Measurements from ENCODE around the gene SLC22A23. TPM values are rescaled to one million over a fixed set of nuclear protein-coding genes. Genes with fewer than 3 reads are reported as not detected.

The SLC22A23 gene
- total and polyA plus RNA-seq, 5 donors from 2014 or later = 0.24 to 6.3 (median 0.71) TPM

DNA sequence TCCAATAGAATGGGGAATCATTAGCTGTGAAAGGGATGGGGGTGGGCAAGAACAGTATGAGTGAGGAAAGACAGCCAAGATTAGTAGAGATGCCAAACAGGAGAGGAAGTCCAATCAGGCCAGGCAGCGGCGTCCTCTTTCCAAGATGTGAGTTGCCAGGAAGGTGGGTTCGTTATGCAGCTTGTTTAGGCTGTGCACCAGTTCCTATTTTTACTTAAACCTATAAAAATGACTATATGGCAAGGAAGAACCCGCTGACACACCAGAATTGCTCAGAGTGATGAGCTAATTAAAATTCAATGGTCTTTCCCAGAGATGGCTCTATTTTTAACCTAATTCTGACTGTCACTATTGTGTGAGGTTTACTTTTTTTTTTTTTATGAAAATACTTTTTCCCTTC is 88.2 kb downstream of the SLC22A23 start:
- Histone ChIP-seq H3K27ac (ENCODE audit: insufficient read depth, low read length, poor library complexity, severe bottlenecking) (no peak overlapping the region), H3K4me3 (ENCODE audit: low read depth, low read length) (no peak overlapping the region), H3K36me3 (ENCODE audit: control insufficient read depth, insufficient read depth, low read length) (no peaks in the 10 kb centered on the region), H3K27me3 (ENCODE audit: control insufficient read depth, insufficient read depth, low read length) (no peaks in the 10 kb centered on the region), H3K4me1 (ENCODE audit: control insufficient read depth, insufficient read depth, low read length, poor library complexity, severe bottlenecking) (peaks cover 17% of the 10 kb centered on the region), H3K9me3 (ENCODE audit: control insufficient read depth in 2 of 2, low read length in 2 of 2) (no peaks in the 10 kb centered on the region)
- Mint-ChIP-seq H3K27ac (no peak overlapping the region), H3K4me3 (peak overlapping the region in 1 of 4 donors; percentile 34), H3K27me3 (peaks cover 9% of the 10 kb centered on the region), H3K4me1 (peaks cover 14 to 27% (median 20%) of the 10 kb centered on the region in 4 donors), H3K9me3 (no peaks in the 10 kb centered on the region), H3K36me3 (no peaks in the 10 kb centered on the region)
- DNase-seq = no peak
- no peak for ATAC-seq (ENCODE audit: low read depth in 2 of 2)

DNA sequence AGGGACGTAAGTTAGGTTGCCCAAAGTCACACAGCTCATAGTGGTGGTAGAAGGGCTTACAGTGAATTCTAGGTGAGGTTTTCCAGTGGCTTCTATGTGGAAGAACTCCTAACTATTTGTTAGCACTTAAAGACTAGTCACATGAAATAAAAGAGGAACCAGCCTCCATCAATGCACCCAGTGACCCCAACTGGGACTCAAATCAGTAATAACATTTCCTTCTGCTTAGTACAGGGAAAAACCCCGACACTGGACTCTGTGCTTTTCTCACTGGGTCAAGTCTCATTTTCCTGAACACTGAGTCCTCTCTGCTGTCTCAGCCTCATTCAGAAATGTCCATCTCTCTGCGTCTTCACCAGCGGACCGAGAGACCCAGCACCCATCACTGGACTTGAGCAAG is 89.2 kb downstream of the SLC22A23 start:
- ATAC-seq (ENCODE audit: low read depth in 2 of 2) = no peak

DNA sequence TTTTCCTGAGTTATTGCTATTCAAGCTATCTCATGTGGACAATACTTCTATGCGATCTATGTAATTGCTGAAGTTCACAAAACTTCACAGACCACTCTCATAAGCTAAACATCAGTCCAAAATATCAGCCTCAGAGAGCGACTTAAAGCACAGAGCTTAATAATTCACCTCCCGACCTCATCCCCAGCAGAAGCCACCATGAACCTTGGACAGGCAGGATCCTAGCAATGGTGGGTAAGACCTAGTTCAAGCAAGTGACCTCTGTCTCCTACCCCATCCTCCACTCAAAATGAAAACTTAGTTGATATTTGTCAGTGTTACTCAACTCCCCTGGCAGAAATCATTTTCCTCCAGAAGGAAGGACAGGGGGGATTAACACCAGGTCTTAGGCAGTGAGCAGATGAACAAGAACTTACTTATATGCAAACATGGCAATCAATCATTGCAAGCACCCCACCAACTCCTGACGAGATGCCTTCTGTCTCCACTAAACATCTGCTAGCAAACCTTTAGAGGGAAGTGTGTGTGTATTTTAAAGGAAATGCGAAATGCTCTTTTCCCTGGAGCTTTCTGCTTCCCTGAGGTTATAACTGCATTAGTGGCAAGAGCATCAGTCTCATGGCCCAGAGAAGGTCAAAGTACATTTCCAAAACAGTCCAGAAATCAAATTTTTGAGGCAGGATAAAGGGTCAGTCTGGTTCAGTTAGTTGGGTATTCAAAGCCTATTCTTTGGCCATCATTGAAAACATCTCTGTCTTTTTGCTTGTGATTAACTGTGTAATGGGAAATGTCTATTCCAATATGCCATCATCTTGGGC is 90.0 kb downstream of the SLC22A23 start:
- Mint-ChIP-seq H3K4me1 (peaks cover 13 to 18% (median 15%) of the 10 kb centered on the region in 4 donors), H3K27ac (peak overlapping the region in 1 of 3 donors; percentile 56), H3K36me3 (no peaks in the 10 kb centered on the region), H3K4me3 (no peak overlapping the region), H3K27me3 (peaks cover 9% of the 10 kb centered on the region), H3K9me3 (no peaks in the 10 kb centered on the region)
- Histone ChIP-seq H3K4me1 (ENCODE audit: control insufficient read depth, insufficient read depth, low read length, poor library complexity, severe bottlenecking) (peaks cover 15% of the 10 kb centered on the region), H3K36me3 (ENCODE audit: control insufficient read depth, insufficient read depth, low read length) (no peaks in the 10 kb centered on the region), H3K27me3 (ENCODE audit: control insufficient read depth, insufficient read depth, low read length) (no peaks in the 10 kb centered on the region), H3K9me3 (ENCODE audit: control insufficient read depth in 2 of 2, low read length in 2 of 2) (no peaks in the 10 kb centered on the region), H3K27ac (ENCODE audit: insufficient read depth, low read length, poor library complexity, severe bottlenecking) (no peak overlapping the region), H3K4me3 (ENCODE audit: low read depth, low read length) (no peak overlapping the region)
- ATAC-seq (ENCODE audit: low read depth in 2 of 2) (no peak), DNase-seq (no peak)

More for the DNA sequence above, 89.2 kb downstream of the SLC22A23 start:
- no peak for DNase-seq
- H3K27ac ChIP-seq (ENCODE audit: insufficient read depth, low read length, poor library complexity, severe bottlenecking) = no peak overlapping the region
- Mint-ChIP-seq H3K36me3 (no peaks in the 10 kb centered on the region), H3K27me3 (peaks cover 9% of the 10 kb centered on the region), H3K4me3 (no peak overlapping the region), H3K9me3 (no peaks in the 10 kb centered on the region), H3K27ac (no peak overlapping the region), H3K4me1 (peaks cover 14 to 24% (median 20%) of the 10 kb centered on the region in 4 donors)
- no peak overlapping the region for H3K4me3 ChIP-seq (ENCODE audit: low read depth, low read length)
- no peaks in the 10 kb centered on the region for H3K27me3 ChIP-seq (ENCODE audit: control insufficient read depth, insufficient read depth, low read length)
- no peaks in the 10 kb centered on the region for H3K9me3 ChIP-seq (ENCODE audit: control insufficient read depth in 2 of 2, low read length in 2 of 2)
- no peaks in the 10 kb centered on the region for H3K36me3 ChIP-seq (ENCODE audit: control insufficient read depth, insufficient read depth, low read length)
- H3K4me1 ChIP-seq (ENCODE audit: control insufficient read depth, insufficient read depth, low read length, poor library complexity, severe bottlenecking) = peaks cover 17% of the 10 kb centered on the region

DNA sequence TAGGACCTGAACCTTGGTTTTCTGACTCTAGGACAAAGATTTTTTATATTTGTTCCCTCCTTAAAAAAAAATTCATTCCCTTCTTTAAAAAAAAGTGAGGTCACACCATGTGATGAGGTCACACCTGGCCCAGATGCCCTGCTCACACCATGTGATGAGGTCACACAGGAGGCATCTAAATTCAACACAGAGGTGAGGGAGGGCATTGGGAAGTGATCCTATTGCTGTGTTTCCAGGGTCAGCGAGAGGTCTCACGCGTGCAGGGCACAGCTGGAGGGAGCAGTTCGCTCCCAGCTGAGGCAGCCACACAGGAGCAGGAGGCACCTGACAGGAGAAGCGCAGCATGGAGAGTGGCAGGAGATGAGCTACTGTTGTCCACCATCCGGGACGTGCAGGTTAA is 92.5 kb downstream of the SLC22A23 start:
- Histone ChIP-seq H3K4me3 (ENCODE audit: low read depth, low read length) (no peak overlapping the region), H3K9me3 (ENCODE audit: control insufficient read depth in 2 of 2, low read length in 2 of 2) (no peaks in the 10 kb centered on the region), H3K36me3 (ENCODE audit: control insufficient read depth, insufficient read depth, low read length) (no peaks in the 10 kb centered on the region), H3K27me3 (ENCODE audit: control insufficient read depth, insufficient read depth, low read length) (no peaks in the 10 kb centered on the region), H3K4me1 (ENCODE audit: control insufficient read depth, insufficient read depth, low read length, poor library complexity, severe bottlenecking) (no peaks in the 10 kb centered on the region), H3K27ac (ENCODE audit: insufficient read depth, low read length, poor library complexity, severe bottlenecking) (no peak overlapping the region)
- Mint-ChIP-seq H3K4me3 (no peak overlapping the region), H3K27ac (peak overlapping the region in 1 of 3 donors; percentile 57), H3K4me1 (peaks cover 0 to under 1% (median 0%) of the 10 kb centered on the region in 4 donors), H3K36me3 (no peaks in the 10 kb centered on the region), H3K9me3 (no peaks in the 10 kb centered on the region), H3K27me3 (peaks cover 4% of the 10 kb centered on the region)
- DNase-seq (no peak), ATAC-seq (ENCODE audit: low read depth in 2 of 2) (no peak)

DNA sequence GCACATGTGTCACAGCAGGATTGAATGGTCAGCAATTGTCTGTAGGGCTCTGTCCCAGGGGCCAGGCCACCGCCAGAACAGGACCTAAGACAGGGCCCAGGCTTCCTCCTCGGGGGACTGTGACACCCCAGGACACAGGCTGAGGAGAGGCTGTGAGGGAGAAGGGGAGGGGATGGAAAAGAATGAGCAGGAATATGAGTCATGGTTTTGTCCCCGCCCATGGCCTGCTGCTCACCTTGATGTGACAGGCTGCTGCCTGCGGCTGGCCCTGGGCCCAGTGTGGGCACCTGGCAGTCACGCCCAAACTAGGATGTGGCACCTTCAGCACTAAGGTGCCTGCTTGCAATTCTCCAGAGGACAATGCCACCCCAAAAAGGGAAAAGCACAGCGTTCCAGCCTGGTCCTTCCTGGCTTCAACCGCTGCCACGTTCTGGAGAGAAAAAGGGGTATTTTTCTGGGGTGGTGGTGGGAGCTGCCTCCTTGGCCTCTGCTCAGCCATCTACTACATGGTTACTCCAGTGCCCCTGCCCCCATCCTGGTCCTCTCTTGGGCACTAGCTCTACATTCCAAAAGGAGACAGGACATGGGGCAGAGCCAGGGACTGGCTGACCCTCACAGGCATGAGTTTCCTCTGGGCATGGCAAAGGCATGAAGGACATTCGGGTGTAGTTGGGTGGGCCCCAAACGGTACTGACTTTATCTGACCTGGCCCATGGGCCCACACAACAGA is 93.4 kb downstream of the SLC22A23 start:
- peaks cover 0 to 6% (median 2%) of the 10 kb centered on the region in 4 donors for H3K4me1 Mint-ChIP-seq
- ATAC-seq (ENCODE audit: low read depth in 2 of 2) = no peak
- peaks cover 4% of the 10 kb centered on the region for H3K27me3 Mint-ChIP-seq

DNA sequence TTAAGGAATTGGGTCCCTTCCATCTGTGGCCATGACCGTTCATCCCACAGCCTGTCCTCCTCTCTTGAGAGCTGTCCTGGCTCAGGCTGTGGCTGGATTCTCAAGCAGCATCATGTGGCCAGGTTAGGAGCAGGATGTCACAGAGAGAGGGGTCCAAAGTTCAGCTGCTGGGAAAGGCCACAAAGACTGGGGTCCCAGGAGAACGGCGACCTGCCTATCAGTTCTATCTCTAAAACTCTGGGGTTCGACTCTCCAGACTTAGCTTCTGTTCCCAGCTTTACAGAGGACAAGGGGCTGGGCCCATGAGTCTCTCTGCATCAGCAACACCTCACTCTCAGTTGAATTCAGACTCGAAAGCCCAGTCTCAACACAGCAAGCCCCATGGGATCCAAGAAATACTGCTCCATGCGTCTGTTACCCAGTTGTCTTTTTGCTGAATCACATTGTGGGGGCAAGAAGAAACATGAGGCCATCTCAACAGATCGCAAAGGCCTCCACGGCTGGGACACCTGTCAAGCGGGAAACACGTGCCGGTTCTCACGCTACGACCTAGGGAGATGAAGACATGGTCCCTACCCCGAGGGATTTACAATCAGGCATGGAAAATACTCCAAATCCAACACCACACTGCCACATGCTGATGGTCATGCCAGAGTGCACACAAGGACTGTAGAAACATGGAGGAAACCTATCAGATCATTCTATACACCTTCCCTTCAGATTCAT is 95.4 kb downstream of the SLC22A23 start:
- DNase-seq = no peak
- no peak for ATAC-seq (ENCODE audit: low read depth in 2 of 2)
- Mint-ChIP-seq H3K27me3 (peaks cover 4% of the 10 kb centered on the region), H3K36me3 (no peaks in the 10 kb centered on the region), H3K4me3 (no peak overlapping the region), H3K27ac (no peak overlapping the region), H3K4me1 (peaks cover 3 to 12% (median 10%) of the 10 kb centered on the region in 4 donors), H3K9me3 (no peaks in the 10 kb centered on the region)
- no peaks in the 10 kb centered on the region for H3K27me3 ChIP-seq (ENCODE audit: control insufficient read depth, insufficient read depth, low read length)
- H3K4me1 ChIP-seq (ENCODE audit: control insufficient read depth, insufficient read depth, low read length, poor library complexity, severe bottlenecking) = peaks cover 3% of the 10 kb centered on the region
- H3K36me3 ChIP-seq (ENCODE audit: control insufficient read depth, insufficient read depth, low read length) = no peaks in the 10 kb centered on the region
- no peak overlapping the region for H3K27ac ChIP-seq (ENCODE audit: insufficient read depth, low read length, poor library complexity, severe bottlenecking)
- no peaks in the 10 kb centered on the region for H3K9me3 ChIP-seq (ENCODE audit: control insufficient read depth in 2 of 2, low read length in 2 of 2)
- no peak overlapping the region for H3K4me3 ChIP-seq (ENCODE audit: low read depth, low read length)

More for the DNA sequence above, 93.4 kb downstream of the SLC22A23 start:
- H3K4me3 ChIP-seq (ENCODE audit: low read depth, low read length) = no peak overlapping the region
- no peaks in the 10 kb centered on the region for H3K36me3 Mint-ChIP-seq
- no peak overlapping the region for H3K27ac ChIP-seq (ENCODE audit: insufficient read depth, low read length, poor library complexity, severe bottlenecking)
- H3K9me3 Mint-ChIP-seq = no peaks in the 10 kb centered on the region
- no peaks in the 10 kb centered on the region for H3K36me3 ChIP-seq (ENCODE audit: control insufficient read depth, insufficient read depth, low read length)
- no peak for DNase-seq
- no peaks in the 10 kb centered on the region for H3K9me3 ChIP-seq (ENCODE audit: control insufficient read depth in 2 of 2, low read length in 2 of 2)
- H3K4me3 Mint-ChIP-seq = no peak overlapping the region
- no peaks in the 10 kb centered on the region for H3K27me3 ChIP-seq (ENCODE audit: control insufficient read depth, insufficient read depth, low read length)
- no peaks in the 10 kb centered on the region for H3K4me1 ChIP-seq (ENCODE audit: control insufficient read depth, insufficient read depth, low read length, poor library complexity, severe bottlenecking)
- no peak overlapping the region for H3K27ac Mint-ChIP-seq

DNA sequence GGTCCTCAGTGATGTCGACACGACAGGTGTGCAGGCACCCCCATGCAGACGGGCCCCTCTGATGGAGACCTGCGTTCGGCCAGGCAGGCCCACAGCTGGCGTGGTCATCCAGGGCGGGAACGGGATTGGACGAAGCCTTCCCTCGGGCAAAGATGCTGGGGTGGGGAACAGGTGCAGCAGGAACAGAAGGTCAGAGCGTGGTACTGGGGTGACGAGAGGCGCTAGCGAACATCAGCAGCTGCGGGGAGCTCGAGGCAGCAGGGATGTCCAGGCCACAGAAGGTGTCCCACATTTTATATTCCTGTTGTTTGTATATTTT is 96.2 kb downstream of the SLC22A23 start:
- Histone ChIP-seq H3K9me3 (ENCODE audit: control insufficient read depth in 2 of 2, low read length in 2 of 2) (no peaks in the 10 kb centered on the region), H3K4me3 (ENCODE audit: low read depth, low read length) (no peak overlapping the region), H3K36me3 (ENCODE audit: control insufficient read depth, insufficient read depth, low read length) (no peaks in the 10 kb centered on the region), H3K27me3 (ENCODE audit: control insufficient read depth, insufficient read depth, low read length) (no peaks in the 10 kb centered on the region), H3K27ac (ENCODE audit: insufficient read depth, low read length, poor library complexity, severe bottlenecking) (no peak overlapping the region), H3K4me1 (ENCODE audit: control insufficient read depth, insufficient read depth, low read length, poor library complexity, severe bottlenecking) (peaks cover 8% of the 10 kb centered on the region)
- ATAC-seq (ENCODE audit: low read depth in 2 of 2) (no peak), DNase-seq (no peak)
- Mint-ChIP-seq H3K4me3 (no peak overlapping the region), H3K9me3 (no peaks in the 10 kb centered on the region), H3K27me3 (peaks cover 6% of the 10 kb centered on the region), H3K27ac (no peak overlapping the region), H3K4me1 (peaks cover 11 to 19% (median 15%) of the 10 kb centered on the region in 4 donors), H3K36me3 (no peaks in the 10 kb centered on the region)
